Uterus (tissue), 4 donors: ENCODE results near the gene WWP2. TPM values are rescaled to one million over a fixed set of nuclear protein-coding genes. Genes with fewer than 3 reads are reported as not detected.
A peak's percentile ranks its signal among the peaks of the same experiment; 100 is the strongest.
"Not testable (repeated sequence)": the region's sequence is repeated elsewhere in the genome, so short reads cannot be mapped to it uniquely, and the experiment has no call there.

ENCODE experiments used
- DNase-seq, 2 donors: peaks; one replicate each; pipeline ENCODE4 v3.0.0-alpha.2; 2019 to 2020
- H3K27ac ChIP-seq, 2 donors: fragments of 200-600 bp; sonication (generic); 1 replicate in 1 of 2; 2 replicates in 1 of 2; pipeline ENCODE4 v1.5.1; 2016 to 2018
- H3K27me3 ChIP-seq, 2 donors: fragments of 200-600 bp; sonication (generic); one replicate each; pipeline ENCODE4 v1.5.1; 2018 to 2019; ENCODE audit warnings: control low read depth in 1 of 2
- H3K36me3 ChIP-seq, 2 donors: fragments of 200-600 bp; sonication (generic); one replicate each; pipeline ENCODE4 v1.5.1; 2019; ENCODE audit warnings: control low read depth in 1 of 2
- H3K4me1 ChIP-seq, 2 donors: fragments of 200-600 bp; sonication (generic); one replicate each; pipeline ENCODE4 v1.5.1; 2018 to 2019; ENCODE audit warnings: control low read depth in 1 of 2
- H3K4me3 ChIP-seq, 2 donors: fragments of 200-600 bp; sonication (generic); 1 replicate in 1 of 2; 2 replicates in 1 of 2; pipeline ENCODE4 v1.5.1; 2018 to 2019; ENCODE audit warnings: mild to moderate bottlenecking in 1 of 2
- H3K9me3 ChIP-seq, 2 donors: fragments of 200-600 bp; sonication (generic); one replicate each; pipeline ENCODE4 v1.5.1; 2019; ENCODE audit warnings: control low read depth in 1 of 2
- CTCF ChIP-seq, 4 experiments: fragments of 200-600 bp in 2 of 4; fragments of 450-650 bp in 2 of 4; sonication (generic) in 2 of 4; IDR thresholded peaks; one replicate each; pipeline ENCODE4 v1.5.1; 2016 to 2019; ENCODE audit warnings: antibody characterized with exemption in 4 of 4, mild to moderate bottlenecking in 2 of 4, moderate library complexity in 1 of 4
- POLR2A ChIP-seq, 2 donors: fragments of 450-650 bp; IDR thresholded peaks; one replicate each; pipeline ENCODE4 v1.6.1; 2016; ENCODE audit warnings: antibody characterized with exemption in 2 of 2, mild to moderate bottlenecking in 1 of 2, moderate library complexity in 1 of 2
- intact Hi-C: fragments of 100-400 bp; cut with DNase I; formaldehyde crosslinking; loops from one replicate; pipeline ENCODE4 v1.15.1; 2023; ENCODE audit warnings: low total_unique reads
- total RNA-seq, 4 donors: library from RNA; depleted of rRNA in 3 of 4; stranded (reverse); fragments of >200 nt in 3 of 4; gene quantifications; one replicate each; pipeline versions ENCODE4 v1.1.0 to v1.2.4, GENCODE V29; 2014 to 2023
- donor health status: DM: yes; HTN: yes; CAD: no.

The WWP2 gene
- total RNA-seq, 4 donors from 2014 or later: 12.8 to 57.9 (median 32.4) TPM

- Histone ChIP-seq H3K4me3 (no peak overlapping the region), H3K27me3 (no peaks in the 10 kb centered on the region), H3K27ac (no peak overlapping the region), H3K36me3 (no peaks in the 10 kb centered on the region), H3K4me1 (no peaks in the 10 kb centered on the region), H3K9me3 (no peaks in the 10 kb centered on the region)
- intact Hi-C loops: no loop called here
- no peak for DNase-seq
- TF ChIP-seq CTCF (IDR thresholded peaks at IDR 0.05): no peak
- no peak for TF ChIP-seq POLR2A (IDR thresholded peaks at IDR 0.05)
These were observed 15.0 kb upstream of the WWP2 start for GRCh38 chr16:69747115-69747514.

- H3K36me3 ChIP-seq: no peaks in the 10 kb centered on the region
- no peak for DNase-seq
- TF ChIP-seq CTCF (IDR thresholded peaks at IDR 0.05): no peak
- no peak for TF ChIP-seq POLR2A (IDR thresholded peaks at IDR 0.05)
These were observed 13.3 kb upstream of the WWP2 start for GRCh38 chr16:69748694-69749345.

GRCh38 chr16:69754143-69754468, 8.0 kb upstream of the WWP2 start:
- Histone ChIP-seq H3K27me3 (no peaks in the 10 kb centered on the region), H3K36me3 (no peaks in the 10 kb centered on the region), H3K4me3 (peak overlapping the region; percentile 83 to 91), H3K4me1 (peaks cover 0 to 13% of the 10 kb centered on the region in 2 donors), H3K9me3 (no peaks in the 10 kb centered on the region), H3K27ac (peak overlapping the region; percentile 66 to 83)
- no peak for DNase-seq
- intact Hi-C loops: loop anchor here (10.0 kb wide), 2 partner anchors 49 to 359 kb away; no protein-coding TSS in a partner anchor
- TF ChIP-seq POLR2A (IDR thresholded peaks at IDR 0.05) (no peak), CTCF (IDR thresholded peaks at IDR 0.05) (no peak)

More at GRCh38 chr16:69748694-69749345, 13.3 kb upstream of the WWP2 start:
- H3K27me3 ChIP-seq: no peaks in the 10 kb centered on the region
- no peaks in the 10 kb centered on the region for H3K9me3 ChIP-seq
- intact Hi-C loops: no loop called here
- no peak overlapping the region for H3K27ac ChIP-seq
- no peak overlapping the region for H3K4me3 ChIP-seq
- H3K4me1 ChIP-seq: peaks cover 0 to 9% of the 10 kb centered on the region in 2 donors

- Histone ChIP-seq H3K9me3 (no peaks in the 10 kb centered on the region), H3K36me3 (no peaks in the 10 kb centered on the region), H3K4me1 (peaks cover 0 to 13% of the 10 kb centered on the region in 2 donors), H3K4me3 (peak within 1 kb of the TSS; percentile 83 to 91), H3K27me3 (no peaks in the 10 kb centered on the region), H3K27ac (peak within 1 kb of the TSS; percentile 66 to 83)
- intact Hi-C loops: loop anchor here (10.0 kb wide), 2 partner anchors 50 to 360 kb away; no protein-coding TSS in a partner anchor
- TF ChIP-seq CTCF (IDR thresholded peaks at IDR 0.05) (peak; percentile 99 to 100 (median 100)), POLR2A (IDR thresholded peaks at IDR 0.05) (peak; percentile 38 to 65)
- peak; percentile 94 to 97 for DNase-seq
These were observed 7.4 kb upstream of the WWP2 start, which contains the start of gene NOB1 for GRCh38 chr16:69754469-69755310. TSS of gene NOB1 (minus strand) at chr16:69754926. CDS start at chr16:69754910, 16 bp downstream.

GRCh38 chr16:69756705-69757104, 5.4 kb upstream of the WWP2 start:
- intact Hi-C loops: loop anchor here (10.0 kb wide), 2 partner anchors 52 to 362 kb away; no protein-coding TSS in a partner anchor
- Histone ChIP-seq H3K9me3 (no peaks in the 10 kb centered on the region), H3K36me3 (no peaks in the 10 kb centered on the region), H3K4me1 (peaks cover 3 to 13% of the 10 kb centered on the region in 2 donors), H3K27me3 (no peaks in the 10 kb centered on the region), H3K27ac (no peak overlapping the region), H3K4me3 (no peak overlapping the region)
- TF ChIP-seq CTCF (IDR thresholded peaks at IDR 0.05) (no peak), POLR2A (IDR thresholded peaks at IDR 0.05) (no peak)
- DNase-seq: no peak

GRCh38 chr16:69757375-69757774, 4.8 kb upstream of the WWP2 start:
- H3K27ac ChIP-seq, H3K27me3 ChIP-seq, DNase-seq, H3K9me3 ChIP-seq, H3K36me3 ChIP-seq, H3K4me3 ChIP-seq: not testable (repeated sequence)
- intact Hi-C loops: loop anchor here (10.0 kb wide), 2 partner anchors 53 to 363 kb away; no protein-coding TSS in a partner anchor
- peaks cover 3 to 13% of the 10 kb centered on the region in 2 donors for H3K4me1 ChIP-seq
